Stimulated activated naive CD8-positive, alpha-beta T cell treated with anti-CD3 and anti-CD28 coated beads, Interleukin-15, amount 100 ng/mL, for 72 hours (primary cell): ENCODE results near the gene LRRC51.

Experiments
- ATAC-seq: fragments of 150-1000 bp; cut with Tn5 transposase; 2 replicates; pipeline ENCODE4 v1.10.0; 2021; ENCODE audit warnings: mild to moderate bottlenecking, moderate library complexity
- DNase-seq, 2 donors: peaks; one replicate each; pipeline ENCODE4 v3.0.0; 2021 to 2022
- H3K27ac Mint-ChIP-seq, 2 donors: one replicate each; pipeline ENCODE4 v1.8.0; 2022; ENCODE audit warnings: mild to moderate bottlenecking in 2 of 2, mixed read lengths in 2 of 2, moderate library complexity in 2 of 2
- H3K27me3 Mint-ChIP-seq: one replicate; pipeline ENCODE4 v1.8.0; 2022; ENCODE audit warnings: mixed read lengths
- H3K4me1 Mint-ChIP-seq: one replicate; pipeline ENCODE4 v1.8.0; 2022; ENCODE audit warnings: mild to moderate bottlenecking, mixed read lengths
- H3K4me3 Mint-ChIP-seq, 2 donors: one replicate each; pipeline ENCODE4 v1.8.0; 2022; ENCODE audit warnings: mild to moderate bottlenecking in 2 of 2, mixed read lengths in 2 of 2, moderate library complexity in 1 of 2
- H3K9me3 Mint-ChIP-seq, 2 donors: one replicate each; pipeline ENCODE4 v1.8.0; 2022; ENCODE audit warnings: mixed read lengths in 2 of 2

LRRC51 gene

DNA sequence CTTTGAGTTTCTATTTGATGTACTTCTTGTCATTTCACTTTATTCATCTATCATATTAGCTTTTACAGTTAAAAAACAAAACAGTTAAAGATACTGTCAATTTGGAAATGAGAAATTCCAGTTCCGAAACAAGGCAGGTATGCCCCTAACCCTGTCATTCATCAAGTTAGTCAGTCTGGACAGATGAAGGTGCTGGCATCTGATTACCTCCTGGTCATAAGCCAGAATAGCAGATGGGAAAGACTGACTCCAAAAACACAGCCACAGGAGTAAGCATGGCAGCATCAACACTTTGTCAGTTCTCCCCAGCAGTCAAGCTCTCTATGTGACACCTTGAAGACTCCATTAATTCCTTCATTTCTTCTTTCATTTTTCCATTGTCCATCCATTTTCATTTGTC, 4.3 kb downstream of the LRRC51 start:
- ATAC-seq: no peak
- Mint-ChIP-seq H3K27ac (no peak overlapping the region), H3K4me1 (peaks cover 34% of the 10 kb centered on the region), H3K27me3 (no peaks in the 10 kb centered on the region), H3K9me3 (no peaks in the 10 kb centered on the region), H3K4me3 (no peak overlapping the region)
- DNase-seq: no peak

DNA sequence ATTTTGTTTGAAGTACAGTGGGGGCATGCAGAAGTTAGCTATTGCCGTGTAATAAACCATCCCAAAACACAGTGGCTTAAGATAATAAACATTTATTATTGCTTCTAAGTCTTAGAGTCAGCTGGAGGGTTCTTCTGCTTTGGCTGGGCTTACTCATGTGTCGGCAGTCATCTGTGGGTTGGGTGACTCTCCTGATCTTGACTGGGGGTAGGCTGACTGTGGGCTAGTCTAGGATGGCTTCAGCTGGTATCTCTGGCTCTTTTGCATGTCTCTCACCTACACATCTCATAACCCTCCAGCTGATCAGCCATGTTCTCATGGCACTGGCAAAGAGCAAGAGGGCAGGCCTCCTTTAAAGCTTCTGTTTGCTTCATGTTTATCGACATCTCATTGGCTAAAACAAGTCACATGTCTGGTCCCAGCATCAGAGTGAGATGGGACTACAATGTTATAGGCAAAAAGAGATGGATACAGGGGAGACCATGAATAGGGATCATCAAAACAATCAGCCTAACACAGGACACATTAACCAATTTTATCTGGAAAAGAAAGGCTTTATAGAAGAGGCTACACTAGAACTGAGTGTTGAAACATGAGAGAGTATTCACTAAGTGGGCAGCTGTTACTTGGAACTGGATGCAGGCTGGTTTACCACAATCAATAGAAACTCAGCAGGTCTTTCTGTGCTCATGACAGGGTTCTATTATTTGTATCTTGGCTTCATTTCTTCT, 5.1 kb downstream of the LRRC51 start:
- H3K9me3 Mint-ChIP-seq: no peaks in the 10 kb centered on the region

GRCh38 chr11:72088076-72088808, 7.6 kb downstream of the LRRC51 start:
- H3K4me1 Mint-ChIP-seq: peaks cover 16% of the 10 kb centered on the region
- no peaks in the 10 kb centered on the region for H3K9me3 Mint-ChIP-seq
- no peaks in the 10 kb centered on the region for H3K27me3 Mint-ChIP-seq
- ATAC-seq (peak; percentile 53), DNase-seq (no peak)
- peak overlapping the region in 1 of 2 donors; percentile 15 for H3K27ac Mint-ChIP-seq
- no peak overlapping the region for H3K4me3 Mint-ChIP-seq

More for the DNA sequence above, 5.1 kb downstream of the LRRC51 start:
- Mint-ChIP-seq H3K27ac (no peak overlapping the region), H3K4me3 (no peak overlapping the region), H3K4me1 (peaks cover 26% of the 10 kb centered on the region), H3K27me3 (no peaks in the 10 kb centered on the region)
- no peak for ATAC-seq
- DNase-seq: no peak

GRCh38 chr11:72091292-72091691, 10.6 kb downstream of the LRRC51 start:
- no peak overlapping the region for H3K4me3 Mint-ChIP-seq

GRCh38 chr11:72098741-72099140, 18.1 kb downstream of the LRRC51 start:
- peak overlapping the region; percentile 78 to 81 for H3K27ac Mint-ChIP-seq
- H3K9me3 Mint-ChIP-seq: no peaks in the 10 kb centered on the region
- no peak for ATAC-seq
- no peak overlapping the region for H3K4me3 Mint-ChIP-seq
- no peaks in the 10 kb centered on the region for H3K27me3 Mint-ChIP-seq
- DNase-seq: no peak
- H3K4me1 Mint-ChIP-seq: peaks cover 37% of the 10 kb centered on the region

More at GRCh38 chr11:72091292-72091691, 10.6 kb downstream of the LRRC51 start:
- Mint-ChIP-seq H3K4me1 (peaks cover 10% of the 10 kb centered on the region), H3K27me3 (no peaks in the 10 kb centered on the region), H3K27ac (no peak overlapping the region), H3K9me3 (no peaks in the 10 kb centered on the region)
- ATAC-seq (peak; percentile 89), DNase-seq (peak; percentile 48 to 65)

- Mint-ChIP-seq H3K27ac (no peak overlapping the region), H3K27me3 (no peaks in the 10 kb centered on the region), H3K4me1 (peaks cover 45% of the 10 kb centered on the region)
Measured at GRCh38 chr11:72100009-72100408, 19.4 kb downstream of the LRRC51 start.

GRCh38 chr11:72100462-72100861, 19.8 kb downstream of the LRRC51 start:
- Mint-ChIP-seq H3K27me3 (no peaks in the 10 kb centered on the region), H3K4me3 (no peak overlapping the region), H3K27ac (peak overlapping the region; percentile 76 to 87), H3K4me1 (peaks cover 45% of the 10 kb centered on the region), H3K9me3 (no peaks in the 10 kb centered on the region)
- ATAC-seq (no peak), DNase-seq (no peak)

More at GRCh38 chr11:72100009-72100408, 19.4 kb downstream of the LRRC51 start:
- Mint-ChIP-seq H3K4me3 (no peak overlapping the region), H3K9me3 (no peaks in the 10 kb centered on the region)
- no peak for ATAC-seq
- DNase-seq: no peak

- no peaks in the 10 kb centered on the region for H3K27me3 Mint-ChIP-seq
- ATAC-seq (no peak), DNase-seq (no peak)
- H3K9me3 Mint-ChIP-seq: no peaks in the 10 kb centered on the region
- H3K27ac Mint-ChIP-seq: peak overlapping the region; percentile 95
- peaks cover 45% of the 10 kb centered on the region for H3K4me1 Mint-ChIP-seq
- peak overlapping the region; percentile 92 to 93 for H3K4me3 Mint-ChIP-seq
Measured at GRCh38 chr11:72102162-72102561, 21.5 kb downstream of the LRRC51 start.

DNA sequence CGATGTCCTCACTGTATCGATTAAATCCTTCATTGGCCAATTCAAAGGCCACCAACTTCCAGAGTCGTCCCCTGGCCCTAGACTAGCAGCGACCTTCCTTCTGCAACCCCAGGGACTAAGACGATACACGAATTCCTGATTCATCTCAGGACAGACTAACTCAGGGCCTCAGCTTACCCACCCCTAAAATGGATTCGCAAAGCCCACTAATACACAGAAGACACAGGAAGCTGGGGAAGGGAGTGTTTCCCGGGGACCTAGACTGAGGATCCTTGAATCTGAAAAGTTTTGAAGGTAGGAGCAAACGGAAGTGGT, 21.9 kb downstream of the LRRC51 start:
- H3K27ac Mint-ChIP-seq: peak overlapping the region; percentile 95
- H3K4me3 Mint-ChIP-seq: peak overlapping the region; percentile 92 to 93
- no peaks in the 10 kb centered on the region for H3K27me3 Mint-ChIP-seq
- no peak for ATAC-seq
- DNase-seq: no peak
- no peaks in the 10 kb centered on the region for H3K9me3 Mint-ChIP-seq
- H3K4me1 Mint-ChIP-seq: peaks cover 45% of the 10 kb centered on the region

GRCh38 chr11:72102946-72103753, 22.5 kb downstream of the LRRC51 start, which contains the start of gene LAMTOR1:
TSS of gene LAMTOR1 (minus strand) at chr11:72103297. CDS start at chr11:72103224, 73 bp downstream.
- peak; percentile 97 for ATAC-seq
- Mint-ChIP-seq H3K27ac (peak within 1 kb of the TSS; percentile 95), H3K27me3 (no peaks in the 10 kb centered on the region), H3K9me3 (no peaks in the 10 kb centered on the region), H3K4me1 (peaks cover 45% of the 10 kb centered on the region), H3K4me3 (peak within 1 kb of the TSS; percentile 92 to 93)
- DNase-seq: peak; percentile 96 to 98

GRCh38 chr11:72103754-72104167, 23.1 kb downstream of the LRRC51 start:
- Mint-ChIP-seq H3K9me3 (no peaks in the 10 kb centered on the region), H3K27me3 (no peaks in the 10 kb centered on the region), H3K27ac (peak overlapping the region; percentile 95), H3K4me3 (peak overlapping the region; percentile 92 to 93), H3K4me1 (peaks cover 45% of the 10 kb centered on the region)
- DNase-seq (no peak), ATAC-seq (no peak)

- DNase-seq (no peak), ATAC-seq (no peak)
- Mint-ChIP-seq H3K4me1 (peaks cover 33% of the 10 kb centered on the region), H3K9me3 (no peaks in the 10 kb centered on the region), H3K27ac (peak within 1 kb of the TSS in 1 of 2 donors; percentile 42), H3K27me3 (no peaks in the 10 kb centered on the region), H3K4me3 (no peak within 1 kb of the TSS)
Measured at GRCh38 chr11:72105888-72106287, 25.2 kb downstream of the LRRC51 start, which contains the start of gene TOMT. TSS of gene TOMT (plus strand) at chr11:72105924. CDS start at chr11:72105952, 28 bp downstream.

GRCh38 chr11:72111300-72112142, 30.9 kb downstream of the LRRC51 start:
- DNase-seq (no peak), ATAC-seq (peak; percentile 3)
- Mint-ChIP-seq H3K4me1 (peaks cover 17% of the 10 kb centered on the region), H3K4me3 (peak overlapping the region; percentile 88 to 96), H3K27ac (peak overlapping the region; percentile 98 to 100), H3K9me3 (peaks cover 0 to 6% of the 10 kb centered on the region in 2 donors), H3K27me3 (no peaks in the 10 kb centered on the region)

- Mint-ChIP-seq H3K9me3 (peaks cover 0 to 6% of the 10 kb centered on the region in 2 donors), H3K27me3 (no peaks in the 10 kb centered on the region), H3K4me1 (peaks cover 17% of the 10 kb centered on the region), H3K27ac (peak within 1 kb of the TSS; percentile 98 to 100), H3K4me3 (peak within 1 kb of the TSS; percentile 88 to 96)
- DNase-seq (peak; percentile 95 to 98), ATAC-seq (peak; percentile 93)
Measured at GRCh38 chr11:72112143-72112977, 31.7 kb downstream of the LRRC51 start, which contains the start of gene ANAPC15. TSS of gene ANAPC15 (minus strand) at chr11:72112695. CDS start at chr11:72111276, 1,419 bp downstream.
